SW 1271 (cell line): ENCODE measurements around the gene HSD17B12.
A peak's percentile ranks its signal among the peaks of the same experiment; 100 is the strongest.

Experiments used
- DNase-seq, 2 experiments: peaks; one replicate each; lab custom pipeline; 2025; lab: John Stamatoyannopoulos, UW

The HSD17B12 gene

GRCh38 chr11:43871051-43871450, 190.5 kb downstream of the HSD17B12 start:
- no peak for DNase-seq

- no peak for DNase-seq
These were observed 192.5 kb downstream of the HSD17B12 start for GRCh38 chr11:43872995-43873394.

- DNase-seq: no peak
These were observed 193.5 kb downstream of the HSD17B12 start for GRCh38 chr11:43874078-43874477.

- no peak for DNase-seq
These were observed 194.2 kb downstream of the HSD17B12 start for GRCh38 chr11:43874738-43875137.

DNA sequence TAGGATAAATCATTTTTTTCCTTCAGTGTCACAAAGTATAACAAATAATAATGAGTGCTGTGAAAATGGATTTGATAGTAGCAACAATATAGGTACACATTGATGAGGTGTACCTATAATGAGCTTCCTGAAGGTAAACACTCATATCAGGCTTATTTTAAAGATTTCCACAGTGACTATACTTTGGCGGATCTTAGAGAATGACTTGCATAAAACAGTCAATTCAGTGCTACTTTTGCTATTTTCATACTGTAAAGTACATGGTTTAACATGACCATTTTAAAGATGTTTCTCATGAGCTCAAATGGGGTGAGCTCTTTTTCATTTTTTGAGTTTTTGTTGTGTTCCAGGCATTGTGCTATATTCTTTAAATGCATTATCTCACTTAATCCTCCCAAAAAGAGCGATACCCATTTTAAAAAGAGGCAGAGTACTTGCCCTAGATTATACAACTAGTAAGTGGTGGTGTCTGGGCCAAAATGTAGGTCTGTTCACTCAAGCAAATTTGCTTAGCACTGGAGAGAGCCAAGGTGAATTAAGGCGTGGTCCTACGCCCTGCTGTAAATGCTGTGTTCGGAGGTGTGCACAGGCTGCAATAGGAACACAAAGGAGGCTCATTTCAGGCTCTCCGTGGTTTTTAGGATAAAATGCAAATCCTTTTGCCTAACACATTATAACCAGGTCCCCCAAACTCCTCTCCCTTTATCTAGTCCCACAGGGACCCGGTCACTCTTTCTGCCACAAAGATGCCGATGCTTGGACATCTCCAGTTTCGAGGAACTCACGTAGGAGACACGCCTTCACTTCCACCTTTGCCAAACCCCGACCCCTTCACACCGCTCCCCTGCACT, 199.5 kb downstream of the HSD17B12 start:
- DNase-seq: no peak

- DNase-seq: peak; percentile 34 to 57
These were observed 200.2 kb downstream of the HSD17B12 start, which contains the start of gene ALKBH3 for GRCh38 chr11:43880640-43881159. TSS of gene ALKBH3 (plus strand) at chr11:43880831. CDS start at chr11:43882653, 1,822 bp downstream.

GRCh38 chr11:43892851-43893250, 212.3 kb downstream of the HSD17B12 start:
- DNase-seq: no peak

DNA sequence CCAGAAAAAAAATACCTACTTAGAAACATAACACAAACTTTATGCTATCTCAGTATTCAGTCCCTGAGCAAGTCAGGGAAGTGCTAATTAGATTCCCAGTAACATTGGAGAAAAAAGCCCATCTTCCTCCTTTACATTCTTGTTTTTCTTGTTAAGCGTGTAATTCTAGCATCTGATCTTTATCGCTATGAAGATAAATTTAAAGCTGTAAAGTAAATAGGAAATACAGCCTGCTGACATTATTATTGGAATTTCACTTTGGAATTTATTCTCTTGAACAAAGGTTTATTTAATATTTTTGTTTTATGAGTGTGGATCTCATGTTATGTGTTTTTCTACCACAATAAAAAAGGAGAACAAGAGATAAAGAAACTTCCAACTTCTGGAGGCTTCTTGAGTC, 214.0 kb downstream of the HSD17B12 start:
- DNase-seq: no peak

DNA sequence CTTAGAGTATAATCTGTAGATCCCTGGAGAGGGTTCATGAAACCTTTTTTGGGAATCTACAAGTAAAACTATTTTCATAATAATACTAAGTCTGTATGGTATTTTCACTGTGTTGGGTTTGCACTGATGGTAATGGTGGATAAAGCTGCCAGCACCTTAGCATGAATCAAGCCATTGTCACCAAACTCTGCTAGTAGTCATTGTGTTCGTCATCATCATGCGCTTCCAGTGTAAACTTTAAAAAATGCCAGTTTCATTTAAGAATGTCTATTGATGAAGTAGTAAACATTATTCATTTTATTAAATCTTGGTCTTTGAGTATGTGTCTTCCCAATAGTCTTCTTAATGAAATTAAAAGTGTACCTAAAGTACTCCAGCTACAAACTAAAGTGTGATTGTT, 215.1 kb downstream of the HSD17B12 start:
- no peak for DNase-seq

- DNase-seq: no peak
These were observed 218.0 kb downstream of the HSD17B12 start for GRCh38 chr11:43898574-43898973.

DNA sequence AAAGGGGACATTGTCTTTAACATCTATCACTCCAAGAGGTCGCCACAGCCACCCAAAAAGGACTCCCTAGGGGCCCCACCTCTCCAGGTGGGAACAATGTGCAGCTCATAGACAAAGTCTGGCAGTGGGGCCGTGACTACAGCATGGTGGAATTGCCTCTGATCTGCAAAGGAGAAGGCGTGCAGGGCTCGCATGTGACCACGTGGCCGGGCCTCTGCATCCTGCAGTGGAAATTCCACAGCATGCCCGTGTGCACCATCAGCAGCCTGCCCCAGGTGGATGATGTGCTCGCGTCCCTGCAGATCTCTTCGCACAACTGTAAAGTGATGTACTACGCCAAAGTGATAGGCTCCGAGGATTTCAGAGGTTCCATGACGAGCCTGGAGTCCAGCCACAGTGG, 218.6 kb downstream of the HSD17B12 start:
- DNase-seq: no peak

DNA sequence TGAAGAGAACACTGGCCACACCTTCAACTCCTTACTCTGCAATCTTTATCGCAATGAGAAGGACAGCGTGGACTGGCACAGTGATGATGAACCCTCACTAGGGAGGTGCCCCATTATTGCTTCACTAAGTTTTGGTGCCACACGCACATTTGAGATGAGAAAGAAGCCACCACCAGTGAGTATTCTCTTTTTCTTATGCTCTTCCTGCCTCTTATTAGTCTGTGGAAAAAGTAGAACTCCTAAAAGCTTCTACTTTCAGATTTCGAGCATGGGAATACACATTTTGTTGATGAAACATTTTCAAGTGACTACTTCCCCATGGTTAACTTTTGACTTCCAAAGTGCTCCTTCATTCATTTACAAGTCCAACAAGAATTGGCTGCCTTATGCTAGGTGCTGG, 221.0 kb downstream of the HSD17B12 start:
- DNase-seq: no peak

DNA sequence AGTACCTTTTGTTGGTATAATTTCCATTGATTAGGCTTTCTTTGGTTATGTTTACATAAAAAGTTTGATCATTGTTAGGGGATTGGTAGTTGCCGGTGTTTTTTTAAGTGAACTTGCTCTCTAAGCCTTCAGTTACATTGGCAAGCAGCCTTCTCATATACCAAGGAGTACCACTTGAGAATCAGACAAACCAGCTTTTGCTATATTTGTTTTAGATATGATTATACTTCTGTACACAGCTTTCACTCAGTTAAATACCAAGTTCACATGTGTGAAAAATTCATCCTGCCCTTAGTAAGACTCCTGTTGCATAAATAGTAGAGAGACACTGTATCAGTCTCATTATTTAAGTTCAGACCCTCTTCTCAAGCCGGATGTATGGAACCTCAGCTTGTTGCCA, 222.5 kb downstream of the HSD17B12 start:
- no peak for DNase-seq

- no peak for DNase-seq
These were observed 223.4 kb downstream of the HSD17B12 start for GRCh38 chr11:43903969-43904368.

GRCh38 chr11:43904742-43905535, 224.4 kb downstream of the HSD17B12 start:
- no peak for DNase-seq

DNA sequence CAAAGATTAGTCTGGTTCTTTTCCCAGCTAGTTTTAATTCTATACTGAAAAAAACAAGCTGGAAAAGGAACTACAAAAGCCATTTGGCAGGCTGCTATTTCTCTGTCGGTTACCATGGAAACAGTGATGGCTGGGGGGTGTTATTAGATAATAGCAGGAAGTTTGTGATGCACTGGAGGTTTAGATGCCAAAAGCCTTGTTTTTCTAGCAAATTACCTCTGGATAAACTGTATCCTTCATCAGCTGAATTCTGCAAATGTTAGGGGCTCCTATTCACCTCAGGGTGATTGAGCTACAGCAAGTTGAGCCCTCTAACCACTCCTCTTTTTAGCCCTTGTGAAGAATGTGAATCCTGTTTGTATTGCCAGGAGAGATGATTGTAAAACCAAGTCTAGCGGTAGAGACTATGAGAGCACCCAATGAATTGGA, 225.3 kb downstream of the HSD17B12 start:
- no peak for DNase-seq
